ENCODE data around the gene C19orf81.

C19orf81 gene

GRCh38 chr19:50633973-50634372 lies 15.3 kb upstream of the C19orf81 start:
- H3K27me3 ChIP-seq (ENCODE audit: control insufficient read depth, insufficient read depth, low read length): peaks cover 29% of the 10 kb centered on the region
- no peaks in the 10 kb centered on the region for H3K4me1 ChIP-seq (ENCODE audit: control insufficient read depth, insufficient read depth, low read length)
- no peak overlapping the region for H3K4me3 ChIP-seq (ENCODE audit: low read depth, low read length)
- no peaks in the 10 kb centered on the region for H3K36me3 ChIP-seq (ENCODE audit: control insufficient read depth, insufficient read depth, low read length)
- no peak overlapping the region for H3K9ac ChIP-seq (ENCODE audit: low read depth, low read length)
- peaks cover 9% of the 10 kb centered on the region for H3K9me3 ChIP-seq (ENCODE audit: control insufficient read depth, insufficient read depth, low read length)

GRCh38 chr19:50636317-50637085 lies 12.7 kb upstream of the C19orf81 start:
- Histone ChIP-seq H3K9ac (ENCODE audit: low read depth, low read length) (no peak overlapping the region), H3K9me3 (ENCODE audit: control insufficient read depth, insufficient read depth, low read length) (peaks cover 9% of the 10 kb centered on the region), H3K36me3 (ENCODE audit: control insufficient read depth, insufficient read depth, low read length) (no peaks in the 10 kb centered on the region), H3K4me3 (ENCODE audit: low read depth, low read length) (no peak overlapping the region), H3K27me3 (ENCODE audit: control insufficient read depth, insufficient read depth, low read length) (peaks cover 32% of the 10 kb centered on the region), H3K4me1 (ENCODE audit: control insufficient read depth, insufficient read depth, low read length) (no peaks in the 10 kb centered on the region)

GRCh38 chr19:50638600-50638999 lies 10.6 kb upstream of the C19orf81 start:
- H3K36me3 ChIP-seq (ENCODE audit: control insufficient read depth, insufficient read depth, low read length): no peaks in the 10 kb centered on the region
- peaks cover 44% of the 10 kb centered on the region for H3K27me3 ChIP-seq (ENCODE audit: control insufficient read depth, insufficient read depth, low read length)
- no peak overlapping the region for H3K9ac ChIP-seq (ENCODE audit: low read depth, low read length)
- peaks cover 6% of the 10 kb centered on the region for H3K9me3 ChIP-seq (ENCODE audit: control insufficient read depth, insufficient read depth, low read length)
- H3K4me1 ChIP-seq (ENCODE audit: control insufficient read depth, insufficient read depth, low read length): no peaks in the 10 kb centered on the region
- peak overlapping the region; percentile 66 for H3K4me3 ChIP-seq (ENCODE audit: low read depth, low read length)

GRCh38 chr19:50639121-50640112 lies 9.8 kb upstream of the C19orf81 start, which contains the start of gene SYT3:
Gene SYT3, minus strand, starts transcription at chr19:50639881. Its CDS starts 2,470 bp downstream, at chr19:50637411.
- Histone ChIP-seq H3K9me3 (ENCODE audit: control insufficient read depth, insufficient read depth, low read length) (no peaks in the 10 kb centered on the region), H3K27me3 (ENCODE audit: control insufficient read depth, insufficient read depth, low read length) (peaks cover 52% of the 10 kb centered on the region), H3K36me3 (ENCODE audit: control insufficient read depth, insufficient read depth, low read length) (no peaks in the 10 kb centered on the region), H3K9ac (ENCODE audit: low read depth, low read length) (no peak within 1 kb of the TSS), H3K4me1 (ENCODE audit: control insufficient read depth, insufficient read depth, low read length) (no peaks in the 10 kb centered on the region), H3K4me3 (ENCODE audit: low read depth, low read length) (peak within 1 kb of the TSS; percentile 71)

GRCh38 chr19:50640368-50640767 lies 8.9 kb upstream of the C19orf81 start:
- H3K27me3 ChIP-seq (ENCODE audit: control insufficient read depth, insufficient read depth, low read length): peaks cover 61% of the 10 kb centered on the region
- H3K36me3 ChIP-seq (ENCODE audit: control insufficient read depth, insufficient read depth, low read length): no peaks in the 10 kb centered on the region
- H3K9me3 ChIP-seq (ENCODE audit: control insufficient read depth, insufficient read depth, low read length): no peaks in the 10 kb centered on the region
- H3K9ac ChIP-seq (ENCODE audit: low read depth, low read length): no peak overlapping the region
- peak overlapping the region; percentile 71 for H3K4me3 ChIP-seq (ENCODE audit: low read depth, low read length)
- no peaks in the 10 kb centered on the region for H3K4me1 ChIP-seq (ENCODE audit: control insufficient read depth, insufficient read depth, low read length)

GRCh38 chr19:50644315-50644915 lies 4.8 kb upstream of the C19orf81 start:
- Histone ChIP-seq H3K9me3 (ENCODE audit: control insufficient read depth, insufficient read depth, low read length) (no peaks in the 10 kb centered on the region), H3K36me3 (ENCODE audit: control insufficient read depth, insufficient read depth, low read length) (no peaks in the 10 kb centered on the region), H3K4me1 (ENCODE audit: control insufficient read depth, insufficient read depth, low read length) (no peaks in the 10 kb centered on the region), H3K9ac (ENCODE audit: low read depth, low read length) (no peak overlapping the region), H3K27me3 (ENCODE audit: control insufficient read depth, insufficient read depth, low read length) (peaks cover 47% of the 10 kb centered on the region), H3K4me3 (ENCODE audit: low read depth, low read length) (no peak overlapping the region)

- H3K9me3 ChIP-seq (ENCODE audit: control insufficient read depth, insufficient read depth, low read length): no peaks in the 10 kb centered on the region
- no peak overlapping the region for H3K9ac ChIP-seq (ENCODE audit: low read depth, low read length)
- H3K27me3 ChIP-seq (ENCODE audit: control insufficient read depth, insufficient read depth, low read length): peaks cover 47% of the 10 kb centered on the region
- H3K4me3 ChIP-seq (ENCODE audit: low read depth, low read length): no peak overlapping the region
- peaks cover 4% of the 10 kb centered on the region for H3K4me1 ChIP-seq (ENCODE audit: control insufficient read depth, insufficient read depth, low read length)
- no peaks in the 10 kb centered on the region for H3K36me3 ChIP-seq (ENCODE audit: control insufficient read depth, insufficient read depth, low read length)
These were observed 4.1 kb upstream of the C19orf81 start for GRCh38 chr19:50645107-50645506.

- Histone ChIP-seq H3K9ac (ENCODE audit: low read depth, low read length) (no peak overlapping the region), H3K36me3 (ENCODE audit: control insufficient read depth, insufficient read depth, low read length) (no peaks in the 10 kb centered on the region), H3K27me3 (ENCODE audit: control insufficient read depth, insufficient read depth, low read length) (peaks cover 48% of the 10 kb centered on the region), H3K4me3 (ENCODE audit: low read depth, low read length) (no peak overlapping the region), H3K4me1 (ENCODE audit: control insufficient read depth, insufficient read depth, low read length) (peaks cover 4% of the 10 kb centered on the region), H3K9me3 (ENCODE audit: control insufficient read depth, insufficient read depth, low read length) (no peaks in the 10 kb centered on the region)
These were observed 3.0 kb upstream of the C19orf81 start for GRCh38 chr19:50646074-50646807.

GRCh38 chr19:50647879-50648615 lies 1.2 kb upstream of the C19orf81 start:
- peaks cover 4% of the 10 kb centered on the region for H3K4me1 ChIP-seq (ENCODE audit: control insufficient read depth, insufficient read depth, low read length)
- H3K36me3 ChIP-seq (ENCODE audit: control insufficient read depth, insufficient read depth, low read length): no peaks in the 10 kb centered on the region
- H3K4me3 ChIP-seq (ENCODE audit: low read depth, low read length): no peak overlapping the region
- peaks cover 39% of the 10 kb centered on the region for H3K27me3 ChIP-seq (ENCODE audit: control insufficient read depth, insufficient read depth, low read length)
- no peak overlapping the region for H3K9ac ChIP-seq (ENCODE audit: low read depth, low read length)
- H3K9me3 ChIP-seq (ENCODE audit: control insufficient read depth, insufficient read depth, low read length): no peaks in the 10 kb centered on the region

- Histone ChIP-seq H3K9me3 (ENCODE audit: control insufficient read depth, insufficient read depth, low read length) (no peaks in the 10 kb centered on the region), H3K4me1 (ENCODE audit: control insufficient read depth, insufficient read depth, low read length) (peaks cover 4% of the 10 kb centered on the region), H3K27me3 (ENCODE audit: control insufficient read depth, insufficient read depth, low read length) (peaks cover 36% of the 10 kb centered on the region), H3K36me3 (ENCODE audit: control insufficient read depth, insufficient read depth, low read length) (no peaks in the 10 kb centered on the region), H3K9ac (ENCODE audit: low read depth, low read length) (no peak overlapping the region), H3K4me3 (ENCODE audit: low read depth, low read length) (no peak overlapping the region)
These were observed 586 bp upstream of the C19orf81 start for GRCh38 chr19:50648659-50649058.

All from iPS-15b (cell line).